ENCODE data around the gene DENND1C. TPM values are rescaled to one million over a fixed set of nuclear protein-coding genes. Genes with fewer than 3 reads are reported as not detected.
"Not testable (repeated sequence)": the region's sequence is repeated elsewhere in the genome, so short reads cannot be mapped to it uniquely, and the experiment has no call there.

The DENND1C gene
- total and polyA plus RNA-seq, 9 donors, result 0.13 to 2.1 (median 0.71) TPM

GRCh38 chr19:6508028-6508771 is 26.6 kb upstream of the DENND1C start:
- WGBS (ENCODE audit: insufficient coverage), result 88% methylated on average over 5 of the region's 9 CpGs
- not testable (repeated sequence) for H3K27ac ChIP-seq (ENCODE audit: low read length); H3K27me3 ChIP-seq (ENCODE audit: control insufficient read depth, insufficient read depth, low read length); H3K4me3 ChIP-seq (ENCODE audit: low read length); H3K36me3 ChIP-seq (ENCODE audit: control insufficient read depth, insufficient read depth, low read length); DNase-seq; H3K4me1 ChIP-seq (ENCODE audit: control insufficient read depth, insufficient read depth, low read length); H3K9me3 ChIP-seq (replicated peaks; ENCODE audit: control insufficient read depth, low read depth, low read length)

DNA sequence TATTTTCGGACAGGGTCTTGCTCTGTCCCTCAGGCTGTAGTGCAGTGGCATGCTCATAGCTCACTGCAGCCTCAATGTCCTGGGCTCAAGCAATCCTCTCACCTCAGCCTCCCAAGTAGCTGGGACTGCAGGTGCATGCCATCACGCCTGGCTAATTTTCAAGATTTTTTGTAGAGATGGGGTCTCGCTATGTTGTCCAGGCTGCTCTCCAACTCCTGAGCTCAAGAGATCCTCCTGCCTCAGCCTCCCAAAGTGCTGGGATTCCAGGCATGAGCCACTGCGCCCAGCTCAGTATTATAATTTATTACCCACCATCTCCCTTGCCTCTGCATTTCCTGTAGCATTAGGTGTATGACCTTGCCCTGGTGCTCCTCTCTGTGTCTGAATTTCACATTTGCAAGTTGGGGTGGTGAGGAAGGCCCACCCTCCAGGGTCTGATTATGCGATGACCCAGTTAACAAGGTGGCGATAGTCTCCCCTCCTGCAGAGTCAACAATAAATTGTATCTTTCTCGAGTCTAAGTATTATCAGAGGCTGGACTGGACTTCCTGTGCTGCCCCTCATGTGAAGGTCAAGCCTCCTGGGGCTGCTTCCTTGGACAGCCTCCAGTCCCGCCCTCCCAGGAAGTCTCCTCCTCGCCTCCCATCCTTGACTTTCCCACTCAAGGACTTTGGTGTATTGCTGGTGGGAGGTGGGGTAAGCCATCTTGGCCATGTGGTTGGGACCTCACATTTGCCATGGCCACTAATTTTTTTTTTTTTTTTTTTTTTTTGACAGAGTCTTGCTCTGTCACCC is 22.0 kb upstream of the DENND1C start:
- H3K36me3 ChIP-seq (ENCODE audit: control insufficient read depth, insufficient read depth, low read length), result no peaks in the 10 kb centered on the region
- no peak overlapping the region for H3K4me3 ChIP-seq (ENCODE audit: low read length)
- 61% methylated on average over 5 of the region's 9 CpGs for WGBS (ENCODE audit: insufficient coverage)
- H3K27me3 ChIP-seq (ENCODE audit: control insufficient read depth, insufficient read depth, low read length), result peaks cover 47% of the 10 kb centered on the region
- H3K9me3 ChIP-seq (replicated peaks; ENCODE audit: control insufficient read depth, low read depth, low read length), result no peaks in the 10 kb centered on the region
- H3K4me1 ChIP-seq (ENCODE audit: control insufficient read depth, insufficient read depth, low read length), result peaks cover 8% of the 10 kb centered on the region
- no peak overlapping the region for H3K27ac ChIP-seq (ENCODE audit: low read length)
- DNase-seq, result no peak

- peaks cover 8% of the 10 kb centered on the region for H3K4me1 ChIP-seq (ENCODE audit: control insufficient read depth, insufficient read depth, low read length)
- under 1% methylated on average over 59 of the region's 71 CpGs for WGBS (ENCODE audit: insufficient coverage)
- peak within 1 kb of the TSS; percentile 15 for H3K4me3 ChIP-seq (ENCODE audit: low read length)
- H3K36me3 ChIP-seq (ENCODE audit: control insufficient read depth, insufficient read depth, low read length), result no peaks in the 10 kb centered on the region
- H3K9me3 ChIP-seq (replicated peaks; ENCODE audit: control insufficient read depth, low read depth, low read length), result no peaks in the 10 kb centered on the region
- H3K27ac ChIP-seq (ENCODE audit: low read length), result no peak within 1 kb of the TSS
- peaks cover 50% of the 10 kb centered on the region for H3K27me3 ChIP-seq (ENCODE audit: control insufficient read depth, insufficient read depth, low read length)
- no peak for DNase-seq
Observed at GRCh38 chr19:6501740-6502648, 20.4 kb upstream of the DENND1C start, which contains the start of gene TUBB4A. TSS of gene TUBB4A (minus strand) at chr19:6502309. CDS start at chr19:6502212, 97 bp downstream.

GRCh38 chr19:6500837-6501739 is 19.5 kb upstream of the DENND1C start:
- H3K36me3 ChIP-seq (ENCODE audit: control insufficient read depth, insufficient read depth, low read length), result no peaks in the 10 kb centered on the region
- DNase-seq, result no peak
- peak overlapping the region; percentile 15 for H3K4me3 ChIP-seq (ENCODE audit: low read length)
- no peak overlapping the region for H3K27ac ChIP-seq (ENCODE audit: low read length)
- peaks cover 8% of the 10 kb centered on the region for H3K4me1 ChIP-seq (ENCODE audit: control insufficient read depth, insufficient read depth, low read length)
- H3K27me3 ChIP-seq (ENCODE audit: control insufficient read depth, insufficient read depth, low read length), result peaks cover 50% of the 10 kb centered on the region
- WGBS (ENCODE audit: insufficient coverage), result 63% methylated on average over 11 of the region's 24 CpGs
- H3K9me3 ChIP-seq (replicated peaks; ENCODE audit: control insufficient read depth, low read depth, low read length), result no peaks in the 10 kb centered on the region

DNA sequence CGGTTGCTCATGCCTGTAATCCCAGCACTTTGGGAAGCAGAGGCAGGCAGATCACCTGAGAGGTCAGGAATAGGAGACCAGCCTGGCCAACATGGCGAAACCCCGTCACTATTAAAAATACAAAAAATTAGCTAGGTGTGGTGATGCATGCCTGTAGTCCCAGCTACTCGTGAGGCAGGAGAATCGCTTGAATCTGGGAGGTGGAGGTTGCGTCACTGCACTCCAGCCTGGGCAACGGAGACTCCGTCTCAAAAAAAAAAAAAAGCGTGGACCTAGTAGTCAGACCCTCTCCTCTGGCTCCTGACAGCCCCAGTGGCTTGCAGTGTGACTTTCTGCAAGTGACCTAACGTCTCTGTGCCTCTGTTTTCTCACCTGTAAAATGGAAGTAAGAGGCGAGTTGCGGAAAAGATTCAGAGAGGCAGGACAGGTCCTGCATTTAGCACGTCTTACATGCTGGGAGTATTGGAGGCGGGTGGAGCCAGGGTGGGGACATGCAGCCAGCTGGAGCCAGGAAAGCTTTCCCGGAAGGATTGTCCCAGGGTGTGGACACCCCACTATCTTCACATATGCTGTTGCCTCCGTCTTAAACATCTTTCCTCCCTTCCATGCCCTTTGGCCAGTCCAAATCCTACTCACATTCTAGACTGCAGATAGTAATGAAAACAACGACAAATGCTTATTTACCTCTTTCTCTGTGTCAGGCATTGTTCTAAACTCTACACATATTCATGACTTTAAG is 17.6 kb upstream of the DENND1C start:
- no peaks in the 10 kb centered on the region for H3K9me3 ChIP-seq (replicated peaks; ENCODE audit: control insufficient read depth, low read depth, low read length)
- no peaks in the 10 kb centered on the region for H3K36me3 ChIP-seq (ENCODE audit: control insufficient read depth, insufficient read depth, low read length)
- H3K27ac ChIP-seq (ENCODE audit: low read length), result no peak overlapping the region
- WGBS (ENCODE audit: insufficient coverage), result 63% methylated on average over 10 of the region's 17 CpGs
- peaks cover 8% of the 10 kb centered on the region for H3K4me1 ChIP-seq (ENCODE audit: control insufficient read depth, insufficient read depth, low read length)
- no peak for DNase-seq
- H3K4me3 ChIP-seq (ENCODE audit: low read length), result no peak overlapping the region
- peaks cover 50% of the 10 kb centered on the region for H3K27me3 ChIP-seq (ENCODE audit: control insufficient read depth, insufficient read depth, low read length)

GRCh38 chr19:6498294-6499036 is 16.9 kb upstream of the DENND1C start:
- Histone ChIP-seq H3K27ac (ENCODE audit: low read length) (no peak overlapping the region), H3K27me3 (ENCODE audit: control insufficient read depth, insufficient read depth, low read length) (peaks cover 45% of the 10 kb centered on the region), H3K9me3 (replicated peaks; ENCODE audit: control insufficient read depth, low read depth, low read length) (no peaks in the 10 kb centered on the region), H3K4me1 (ENCODE audit: control insufficient read depth, insufficient read depth, low read length) (peaks cover 8% of the 10 kb centered on the region), H3K36me3 (ENCODE audit: control insufficient read depth, insufficient read depth, low read length) (no peaks in the 10 kb centered on the region), H3K4me3 (ENCODE audit: low read length) (no peak overlapping the region)
- 73% methylated on average over 5 of the region's 7 CpGs for WGBS (ENCODE audit: insufficient coverage)
- DNase-seq, result no peak

DNA sequence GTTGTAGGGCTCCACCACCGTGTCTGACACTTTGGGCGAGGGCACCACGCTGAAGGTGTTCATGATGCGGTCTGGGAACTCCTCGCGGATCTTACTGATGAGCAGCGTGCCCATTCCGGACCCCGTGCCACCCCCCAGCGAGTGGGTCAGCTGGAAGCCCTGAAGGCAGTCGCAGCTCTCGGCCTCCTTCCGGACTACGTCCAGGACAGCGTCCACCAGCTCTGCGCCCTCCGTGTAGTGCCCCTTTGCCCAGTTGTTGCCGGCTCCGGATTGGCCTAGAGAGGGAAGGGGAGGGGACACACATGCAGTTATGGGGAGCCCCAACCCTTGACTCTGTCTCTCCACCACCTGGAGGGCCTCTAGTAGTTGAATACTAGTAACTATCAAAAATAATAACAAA is 14.4 kb upstream of the DENND1C start:
- Histone ChIP-seq H3K9me3 (replicated peaks; ENCODE audit: control insufficient read depth, low read depth, low read length) (no peaks in the 10 kb centered on the region), H3K4me1 (ENCODE audit: control insufficient read depth, insufficient read depth, low read length) (no peaks in the 10 kb centered on the region), H3K27ac (ENCODE audit: low read length) (no peak overlapping the region), H3K27me3 (ENCODE audit: control insufficient read depth, insufficient read depth, low read length) (peaks cover 20% of the 10 kb centered on the region), H3K4me3 (ENCODE audit: low read length) (no peak overlapping the region), H3K36me3 (ENCODE audit: control insufficient read depth, insufficient read depth, low read length) (no peaks in the 10 kb centered on the region)
- 94% methylated on average over 12 of the region's 19 CpGs for WGBS (ENCODE audit: insufficient coverage)
- DNase-seq, result no peak

GRCh38 chr19:6494438-6495036 is 12.9 kb upstream of the DENND1C start:
- peaks cover 8% of the 10 kb centered on the region for H3K27me3 ChIP-seq (ENCODE audit: control insufficient read depth, insufficient read depth, low read length)
- no peaks in the 10 kb centered on the region for H3K4me1 ChIP-seq (ENCODE audit: control insufficient read depth, insufficient read depth, low read length)
- 68% methylated on average over 8 of the region's 8 CpGs for WGBS (ENCODE audit: insufficient coverage)
- no peak overlapping the region for H3K4me3 ChIP-seq (ENCODE audit: low read length)
- DNase-seq, result no peak
- no peaks in the 10 kb centered on the region for H3K9me3 ChIP-seq (replicated peaks; ENCODE audit: control insufficient read depth, low read depth, low read length)
- no peaks in the 10 kb centered on the region for H3K36me3 ChIP-seq (ENCODE audit: control insufficient read depth, insufficient read depth, low read length)
- H3K27ac ChIP-seq (ENCODE audit: low read length), result no peak overlapping the region
